Gastroesophageal sphincter (tissue), 3 donors: ENCODE results near the gene GRIN1.

Experiments
- CTCF ChIP-seq, 4 experiments: fragments of 200-600 bp in 2 of 4; fragments of 450-650 bp in 2 of 4; sonication (generic) in 1 of 4; IDR thresholded peaks; one replicate each; pipeline ENCODE4 v1.5.1; 2017 to 2019; ENCODE audit warnings: antibody characterized with exemption in 4 of 4, mild to moderate bottlenecking in 2 of 4, moderate library complexity in 2 of 4
- EP300 ChIP-seq: sonication (generic); formaldehyde crosslinking; IDR thresholded peaks from one replicate; pipeline ENCODE4 v1.6.1; 2017; ENCODE audit warnings: antibody characterized with exemption, mild to moderate bottlenecking
- POLR2AphosphoS5 ChIP-seq: sonication (generic); formaldehyde crosslinking; IDR thresholded peaks from one replicate; pipeline ENCODE4 v1.6.1; 2017; ENCODE audit warnings: antibody characterized with exemption

- no peak for TF ChIP-seq CTCF (IDR thresholded peaks at IDR 0.05)
- no peak for TF ChIP-seq POLR2AphosphoS5
- no peak for TF ChIP-seq EP300
Observed at GRCh38 chr9:137187386-137187785, 48.4 kb downstream of the GRIN1 start.
